Measurements from ENCODE around the gene CNNM2.

GRCh38 chr10:103038570-103038969 is 120.5 kb downstream of the CNNM2 start:
- no peak for TF ChIP-seq CTCF (conservative IDR thresholded peaks at IDR 0.05; ENCODE audit: low read length)
- TF ChIP-seq EZH2phosphoT487 (IDR thresholded peaks at IDR 0.05; ENCODE audit: borderline replicate concordance), result no peak
